Measurements from ENCODE around the gene DHRS2.
"Not testable (repeated sequence)": the region's sequence is repeated elsewhere in the genome, so short reads cannot be mapped to it uniquely, and the experiment has no call there.

The DHRS2 gene

GRCh38 chr14:23636317-23637211 lies at the start of gene DHRS2:
DHRS2 (plus strand) TSS chr14:23636364; CDS start chr14:23638865, 2,501 bp downstream.
- no peak for DNase-seq

- peak; percentile 63 for DNase-seq
These were observed 47.1 kb upstream of the DHRS2 start for GRCh38 chr14:23588884-23589598.

GRCh38 chr14:23589606-23590005 lies 46.6 kb upstream of the DHRS2 start:
- no peak for DNase-seq

- no peak for DNase-seq
These were observed 46.0 kb upstream of the DHRS2 start for GRCh38 chr14:23590198-23590597.

GRCh38 chr14:23594191-23594590 lies 42.0 kb upstream of the DHRS2 start:
- not testable (repeated sequence) for DNase-seq

GRCh38 chr14:23600322-23600707 lies 35.8 kb upstream of the DHRS2 start:
- DNase-seq: no peak

- no peak for DNase-seq
These were observed 35.4 kb upstream of the DHRS2 start for GRCh38 chr14:23600806-23601205.

- DNase-seq: no peak
These were observed 34.7 kb upstream of the DHRS2 start for GRCh38 chr14:23601424-23601823.

GRCh38 chr14:23601845-23602180 lies 34.4 kb upstream of the DHRS2 start:
- no peak for DNase-seq

GRCh38 chr14:23602181-23603095 lies 33.7 kb upstream of the DHRS2 start:
- no peak for DNase-seq

- DNase-seq: no peak
These were observed 33.1 kb upstream of the DHRS2 start for GRCh38 chr14:23603103-23603502.

- no peak for DNase-seq
These were observed 32.0 kb upstream of the DHRS2 start for GRCh38 chr14:23604148-23604547.

GRCh38 chr14:23604675-23605170 lies 31.4 kb upstream of the DHRS2 start:
- no peak for DNase-seq

- DNase-seq: no peak
These were observed 30.1 kb upstream of the DHRS2 start for GRCh38 chr14:23605931-23606585.

GRCh38 chr14:23608454-23608853 lies 27.7 kb upstream of the DHRS2 start:
- no peak for DNase-seq

GRCh38 chr14:23609001-23609400 lies 27.2 kb upstream of the DHRS2 start:
- no peak for DNase-seq

- not testable (repeated sequence) for DNase-seq
These were observed 26.6 kb upstream of the DHRS2 start for GRCh38 chr14:23609411-23610089.

GRCh38 chr14:23610090-23610814 lies 25.9 kb upstream of the DHRS2 start:
- DNase-seq: no peak

- DNase-seq: no peak
These were observed 25.3 kb upstream of the DHRS2 start for GRCh38 chr14:23610815-23611289.

- no peak for DNase-seq
These were observed 23.8 kb upstream of the DHRS2 start for GRCh38 chr14:23612354-23612732.

GRCh38 chr14:23612802-23613201 lies 23.4 kb upstream of the DHRS2 start:
- DNase-seq: no peak
